NCI-H2081 (cell line): Measurements from ENCODE around the gene PTTG1.

ENCODE experiments used
- DNase-seq, 2 experiments: peaks; one replicate each; lab custom pipeline; 2025; lab: John Stamatoyannopoulos, UW

The PTTG1 gene

GRCh38 chr5:160421625-160422258 is at the start of gene PTTG1:
Gene PTTG1 (plus strand): TSS chr5:160421855. CDS start chr5:160422313, 458 bp downstream.
- peak; percentile 96 to 98 for DNase-seq

- no peak for DNase-seq
Measured at GRCh38 chr5:160375166-160375565, 46.5 kb upstream of the PTTG1 start.

- DNase-seq: no peak
Measured at GRCh38 chr5:160375701-160376100, 46.0 kb upstream of the PTTG1 start.

- DNase-seq: no peak
Measured at GRCh38 chr5:160376416-160376815, 45.2 kb upstream of the PTTG1 start.

GRCh38 chr5:160377651-160378050 is 44.0 kb upstream of the PTTG1 start:
- DNase-seq: no peak

- DNase-seq: no peak
Measured at GRCh38 chr5:160378330-160378729, 43.3 kb upstream of the PTTG1 start.

GRCh38 chr5:160379511-160379910 is 42.1 kb upstream of the PTTG1 start:
- DNase-seq: no peak

GRCh38 chr5:160380041-160380440 is 41.6 kb upstream of the PTTG1 start:
- no peak for DNase-seq

- DNase-seq: peak in 1 of 2 experiments; percentile 15
Measured at GRCh38 chr5:160382346-160382745, 39.3 kb upstream of the PTTG1 start.

GRCh38 chr5:160384681-160385080 is 37.0 kb upstream of the PTTG1 start:
- DNase-seq: no peak

GRCh38 chr5:160385496-160385895 is 36.2 kb upstream of the PTTG1 start:
- DNase-seq: no peak

- no peak for DNase-seq
Measured at GRCh38 chr5:160387445-160387844, 34.2 kb upstream of the PTTG1 start.

- peak in 1 of 2 experiments; percentile 19 for DNase-seq
Measured at GRCh38 chr5:160390787-160391696, 30.6 kb upstream of the PTTG1 start.

GRCh38 chr5:160395111-160395510 is 26.5 kb upstream of the PTTG1 start:
- DNase-seq: no peak

- no peak for DNase-seq
Measured at GRCh38 chr5:160397492-160397891, 24.2 kb upstream of the PTTG1 start.

- DNase-seq: no peak
Measured at GRCh38 chr5:160398806-160399205, 22.8 kb upstream of the PTTG1 start.

- peak; percentile 92 to 94 for DNase-seq
Measured at GRCh38 chr5:160399402-160400353, 22.0 kb upstream of the PTTG1 start, which contains the start of gene FAM200C. Gene FAM200C (minus strand): TSS chr5:160400054. CDS start chr5:160395490, 4,564 bp downstream.

GRCh38 chr5:160418561-160419457 is 2.8 kb upstream of the PTTG1 start, which contains the start of gene SLU7:
Gene SLU7 (minus strand): TSS chr5:160419081. CDS start chr5:160415294, 3,787 bp downstream.
- peak; percentile 94 to 96 for DNase-seq

GRCh38 chr5:160419458-160420330 is 2.0 kb upstream of the PTTG1 start:
- DNase-seq: no peak

- no peak for DNase-seq
Measured at GRCh38 chr5:160420331-160420610, 1.4 kb upstream of the PTTG1 start.
